Suprapubic skin (tissue), 4 donors: ENCODE data around the gene JPH3.

Experiments used
- CTCF ChIP-seq, 2 donors: fragments of 200-600 bp in 1 of 2; fragments of 450-650 bp in 1 of 2; sonication (generic) in 1 of 2; IDR thresholded peaks; one replicate each; pipeline ENCODE4 v1.5.1; 2016 to 2019; ENCODE audit warnings: antibody characterized with exemption in 2 of 2, mild to moderate bottlenecking in 1 of 2, moderate library complexity in 1 of 2
- POLR2A ChIP-seq, 2 donors: fragments of 450-650 bp; IDR thresholded peaks; one replicate each; pipeline ENCODE4 v1.6.1; 2017; ENCODE audit warnings: antibody characterized with exemption in 2 of 2, mild to moderate bottlenecking in 2 of 2, moderate library complexity in 2 of 2
- POLR2AphosphoS5 ChIP-seq, 3 donors: sonication (generic); formaldehyde crosslinking; IDR thresholded peaks; one replicate each; pipeline ENCODE4 v1.6.1; 2017; ENCODE audit warnings: antibody characterized with exemption in 3 of 3

GRCh38 chr16:87607223-87607622, 4.9 kb downstream of the JPH3 start:
- no peak for TF ChIP-seq POLR2A (IDR thresholded peaks at IDR 0.05)
- no peak for TF ChIP-seq POLR2AphosphoS5 (IDR thresholded peaks at IDR 0.05)
- no peak for TF ChIP-seq CTCF (IDR thresholded peaks at IDR 0.05)
